SU-DHL-6 (cell line): ENCODE measurements around the gene SEC16A.

ENCODE experiments used
- CTCF ChIP-seq: fragments of 200-600 bp; sonication (generic); IDR thresholded peaks from one replicate; pipeline ENCODE4 v1.5.1; 2017; ENCODE audit warnings: antibody characterized with exemption, mild to moderate bottlenecking, low read length, moderate library complexity; ENCODE audit not compliant: insufficient read depth, poor library complexity, severe bottlenecking
- EZH2phosphoT487 ChIP-seq: fragments of 200-600 bp; sonication (generic), shearing (Covaris generic); conservative IDR thresholded peaks from 2 replicates; pipeline ENCODE4 v1.6.1; 2018; ENCODE audit warnings: mild to moderate bottlenecking, antibody characterized with exemption, low read length, moderate library complexity, mixed read lengths

DNA sequence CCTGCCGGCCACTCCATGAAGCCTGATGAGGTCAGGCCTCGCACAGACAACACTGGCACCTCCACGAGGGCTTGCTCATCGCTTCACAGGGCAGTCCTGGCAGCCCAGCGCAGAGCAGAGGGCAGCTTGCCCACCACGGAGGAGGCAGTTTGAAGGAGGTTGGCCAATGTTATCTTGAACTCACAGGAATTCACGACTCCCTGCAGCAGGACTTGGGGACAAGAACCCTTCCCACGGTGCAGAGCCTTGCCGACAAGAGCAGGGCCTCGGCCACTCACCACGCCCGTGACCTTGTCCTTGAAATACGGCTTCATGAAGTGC, 87.9 kb downstream of the SEC16A start:
- TF ChIP-seq CTCF (no peak), EZH2phosphoT487 (no peak)
